ENCODE results near the gene PTPN6. TPM values are rescaled to one million over a fixed set of nuclear protein-coding genes. Genes with fewer than 3 reads are reported as not detected.
A peak's percentile ranks its signal among the peaks of the same experiment; 100 is the strongest.

Gene PTPN6
- total and polyA plus RNA-seq, 2 of the 13 experiments (the other 11 are each of a cell fraction or from before 2014, with no cell fraction given) = 10.5 to 10.6 TPM

DNA sequence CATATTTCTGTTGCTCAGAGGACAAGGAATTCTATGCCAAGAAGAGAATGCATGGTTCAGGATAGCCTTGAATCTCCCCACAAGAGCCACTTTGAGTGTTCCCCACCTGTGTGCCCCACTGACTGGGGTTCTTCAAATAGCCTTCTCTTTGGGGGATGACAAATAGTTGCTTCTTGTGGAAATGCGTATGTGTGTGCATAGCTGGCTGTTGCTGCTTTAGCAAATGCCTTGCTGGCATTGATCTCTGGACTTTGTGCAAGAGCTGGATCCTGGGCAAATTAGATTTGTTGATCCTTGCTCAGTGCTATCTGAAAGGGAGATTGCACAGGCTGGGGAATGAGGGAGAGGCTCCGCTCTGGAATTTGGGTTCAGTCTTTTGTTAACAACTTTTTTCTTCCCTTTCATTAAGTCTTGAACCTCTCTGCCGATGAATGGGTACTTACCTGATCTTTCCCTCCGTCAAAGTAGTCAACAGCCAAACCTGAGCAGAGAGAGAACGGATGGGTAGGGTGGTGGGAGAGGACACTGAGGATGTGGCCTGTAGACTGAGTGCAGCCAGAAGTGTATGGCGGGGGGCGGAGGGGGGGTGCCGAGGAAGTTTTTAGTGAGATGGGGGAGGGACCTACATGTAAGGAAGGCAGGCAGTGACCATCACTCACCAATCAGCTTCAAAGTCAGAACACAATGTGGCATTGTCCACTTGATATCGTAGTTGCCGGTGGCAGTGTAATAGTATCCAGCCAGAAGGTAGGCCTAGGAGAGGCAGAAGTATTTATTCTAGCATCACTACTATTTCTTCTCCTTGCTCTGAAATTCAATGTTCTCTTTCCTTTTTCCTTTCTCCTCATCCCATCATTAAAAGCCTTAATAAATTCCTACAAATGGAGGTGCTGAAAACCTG, 30.2 kb downstream of the PTPN6 start (continued):
- TF ChIP-seq, protein P1, sequence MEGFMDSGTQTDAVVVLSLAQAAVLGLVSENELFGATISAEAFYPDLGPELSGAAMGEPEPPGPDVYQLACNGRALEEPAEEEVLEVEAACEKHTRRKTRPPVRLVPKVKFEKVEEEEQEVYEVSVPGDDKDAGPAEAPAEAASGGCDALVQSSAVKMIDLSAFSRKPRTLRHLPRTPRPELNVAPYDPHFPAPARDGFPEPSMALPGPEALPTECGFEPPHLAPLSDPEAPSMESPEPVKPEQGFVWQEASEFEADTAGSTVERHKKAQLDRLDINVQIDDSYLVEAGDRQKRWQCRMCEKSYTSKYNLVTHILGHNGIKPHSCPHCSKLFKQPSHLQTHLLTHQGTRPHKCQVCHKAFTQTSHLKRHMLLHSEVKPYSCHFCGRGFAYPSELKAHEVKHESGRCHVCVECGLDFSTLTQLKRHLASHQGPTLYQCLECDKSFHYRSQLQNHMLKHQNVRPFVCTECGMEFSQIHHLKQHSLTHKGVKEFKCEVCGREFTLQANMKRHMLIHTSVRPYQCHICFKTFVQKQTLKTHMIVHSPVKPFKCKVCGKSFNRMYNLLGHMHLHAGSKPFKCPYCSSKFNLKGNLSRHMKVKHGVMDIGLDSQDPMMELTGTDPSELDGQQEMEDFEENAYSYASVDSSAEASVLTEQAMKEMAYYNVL (CRISPR knock-in tag; IDR thresholded peaks at IDR 0.05; ENCODE audit: borderline replicate concordance) = peak; percentile 68; the same call in 1 of the 2 replicates
- TF ChIP-seq FOXP1 (IDR thresholded peaks at IDR 0.05) (no peak), FOXP1 (CRISPR knock-in tag; IDR thresholded peaks at IDR 0.05) (peak; percentile 64), PITX1 (CRISPR knock-in tag; IDR thresholded peaks at IDR 0.05) (peak; percentile 76), ZNF543 (CRISPR knock-in tag; IDR thresholded peaks at IDR 0.05) (no peak), ZNF121 (CRISPR knock-in tag; IDR thresholded peaks at IDR 0.05) (no peak), WIZ (CRISPR knock-in tag; IDR thresholded peaks at IDR 0.05) (0 out of 2 replicates have a peak, but pooled peaks have one; percentile 44), SOX6 (IDR thresholded peaks at IDR 0.05) (no peak), SOX6 (CRISPR knock-in tag; IDR thresholded peaks at IDR 0.05) (peak; percentile 82), NFYC (CRISPR knock-in tag; IDR thresholded peaks at IDR 0.05) (no peak), ZNF33B (CRISPR knock-in tag; IDR thresholded peaks at IDR 0.05) (no peak), ASH2L (IDR thresholded peaks at IDR 0.05; ENCODE audit: insufficient read length, low read depth, low read length) (peak; percentile 88), ZNF788 (CRISPR knock-in tag; IDR thresholded peaks at IDR 0.05; ENCODE audit: borderline replicate concordance) (peak; percentile 84; the same call in 1 of the 2 replicates)
- TF ChIP-seq, protein P2, sequence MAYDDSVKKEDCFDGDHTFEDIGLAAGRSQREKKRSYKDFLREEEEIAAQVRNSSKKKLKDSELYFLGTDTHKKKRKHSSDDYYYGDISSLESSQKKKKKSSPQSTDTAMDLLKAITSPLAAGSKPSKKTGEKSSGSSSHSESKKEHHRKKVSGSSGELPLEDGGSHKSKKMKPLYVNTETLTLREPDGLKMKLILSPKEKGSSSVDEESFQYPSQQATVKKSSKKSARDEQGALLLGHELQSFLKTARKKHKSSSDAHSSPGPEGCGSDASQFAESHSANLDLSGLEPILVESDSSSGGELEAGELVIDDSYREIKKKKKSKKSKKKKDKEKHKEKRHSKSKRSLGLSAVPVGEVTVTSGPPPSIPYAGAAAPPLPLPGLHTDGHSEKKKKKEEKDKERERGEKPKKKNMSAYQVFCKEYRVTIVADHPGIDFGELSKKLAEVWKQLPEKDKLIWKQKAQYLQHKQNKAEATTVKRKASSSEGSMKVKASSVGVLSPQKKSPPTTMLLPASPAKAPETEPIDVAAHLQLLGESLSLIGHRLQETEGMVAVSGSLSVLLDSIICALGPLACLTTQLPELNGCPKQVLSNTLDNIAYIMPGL (CRISPR knock-in tag; IDR thresholded peaks at IDR 0.05; ENCODE audit: borderline replicate concordance in 1 of 2, low read depth in 1 of 2) = peak; percentile 32 to 36; a peak in 1 of 4 replicates
- TF ChIP-seq, protein P3, sequence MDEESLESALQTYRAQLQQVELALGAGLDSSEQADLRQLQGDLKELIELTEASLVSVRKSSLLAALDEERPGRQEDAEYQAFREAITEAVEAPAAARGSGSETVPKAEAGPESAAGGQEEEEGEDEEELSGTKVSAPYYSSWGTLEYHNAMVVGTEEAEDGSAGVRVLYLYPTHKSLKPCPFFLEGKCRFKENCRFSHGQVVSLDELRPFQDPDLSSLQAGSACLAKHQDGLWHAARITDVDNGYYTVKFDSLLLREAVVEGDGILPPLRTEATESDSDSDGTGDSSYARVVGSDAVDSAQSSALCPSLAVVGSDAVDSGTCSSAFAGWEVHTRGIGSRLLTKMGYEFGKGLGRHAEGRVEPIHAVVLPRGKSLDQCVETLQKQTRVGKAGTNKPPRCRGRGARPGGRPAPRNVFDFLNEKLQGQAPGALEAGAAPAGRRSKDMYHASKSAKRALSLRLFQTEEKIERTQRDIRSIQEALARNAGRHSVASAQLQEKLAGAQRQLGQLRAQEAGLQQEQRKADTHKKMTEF (CRISPR knock-in tag; IDR thresholded peaks at IDR 0.05) = peak; percentile 40; the same call in 1 of the 2 replicates
- TF ChIP-seq, protein P4, sequence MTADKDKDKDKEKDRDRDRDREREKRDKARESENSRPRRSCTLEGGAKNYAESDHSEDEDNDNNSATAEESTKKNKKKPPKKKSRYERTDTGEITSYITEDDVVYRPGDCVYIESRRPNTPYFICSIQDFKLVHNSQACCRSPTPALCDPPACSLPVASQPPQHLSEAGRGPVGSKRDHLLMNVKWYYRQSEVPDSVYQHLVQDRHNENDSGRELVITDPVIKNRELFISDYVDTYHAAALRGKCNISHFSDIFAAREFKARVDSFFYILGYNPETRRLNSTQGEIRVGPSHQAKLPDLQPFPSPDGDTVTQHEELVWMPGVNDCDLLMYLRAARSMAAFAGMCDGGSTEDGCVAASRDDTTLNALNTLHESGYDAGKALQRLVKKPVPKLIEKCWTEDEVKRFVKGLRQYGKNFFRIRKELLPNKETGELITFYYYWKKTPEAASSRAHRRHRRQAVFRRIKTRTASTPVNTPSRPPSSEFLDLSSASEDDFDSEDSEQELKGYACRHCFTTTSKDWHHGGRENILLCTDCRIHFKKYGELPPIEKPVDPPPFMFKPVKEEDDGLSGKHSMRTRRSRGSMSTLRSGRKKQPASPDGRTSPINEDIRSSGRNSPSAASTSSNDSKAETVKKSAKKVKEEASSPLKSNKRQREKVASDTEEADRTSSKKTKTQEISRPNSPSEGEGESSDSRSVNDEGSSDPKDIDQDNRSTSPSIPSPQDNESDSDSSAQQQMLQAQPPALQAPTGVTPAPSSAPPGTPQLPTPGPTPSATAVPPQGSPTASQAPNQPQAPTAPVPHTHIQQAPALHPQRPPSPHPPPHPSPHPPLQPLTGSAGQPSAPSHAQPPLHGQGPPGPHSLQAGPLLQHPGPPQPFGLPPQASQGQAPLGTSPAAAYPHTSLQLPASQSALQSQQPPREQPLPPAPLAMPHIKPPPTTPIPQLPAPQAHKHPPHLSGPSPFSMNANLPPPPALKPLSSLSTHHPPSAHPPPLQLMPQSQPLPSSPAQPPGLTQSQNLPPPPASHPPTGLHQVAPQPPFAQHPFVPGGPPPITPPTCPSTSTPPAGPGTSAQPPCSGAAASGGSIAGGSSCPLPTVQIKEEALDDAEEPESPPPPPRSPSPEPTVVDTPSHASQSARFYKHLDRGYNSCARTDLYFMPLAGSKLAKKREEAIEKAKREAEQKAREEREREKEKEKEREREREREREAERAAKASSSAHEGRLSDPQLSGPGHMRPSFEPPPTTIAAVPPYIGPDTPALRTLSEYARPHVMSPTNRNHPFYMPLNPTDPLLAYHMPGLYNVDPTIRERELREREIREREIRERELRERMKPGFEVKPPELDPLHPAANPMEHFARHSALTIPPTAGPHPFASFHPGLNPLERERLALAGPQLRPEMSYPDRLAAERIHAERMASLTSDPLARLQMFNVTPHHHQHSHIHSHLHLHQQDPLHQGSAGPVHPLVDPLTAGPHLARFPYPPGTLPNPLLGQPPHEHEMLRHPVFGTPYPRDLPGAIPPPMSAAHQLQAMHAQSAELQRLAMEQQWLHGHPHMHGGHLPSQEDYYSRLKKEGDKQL (CRISPR knock-in tag; IDR thresholded peaks at IDR 0.05; ENCODE audit: low read depth) = no peak
